Skeletal muscle cell (primary cell): Measurements from ENCODE around the gene SAP30.

Experiments
- DNase-seq: peaks from one replicate; pipeline ENCODE4 v3.0.0-alpha.2; 2010; ENCODE audit warnings: low read depth
- H3K4me3 ChIP-seq: 2 replicates; pipeline ENCODE4 v1.5.1; 2011; ENCODE audit warnings: low read depth, mild to moderate bottlenecking, control low read depth, low read length, moderate library complexity

Gene SAP30

GRCh38 chr4:173365359-173365996 lies 5.3 kb upstream of the SAP30 start:
- no peak for DNase-seq
- H3K4me3 ChIP-seq = no peak overlapping the region

GRCh38 chr4:173367285-173367684 lies 3.5 kb upstream of the SAP30 start:
- peak overlapping the region; percentile 91 for H3K4me3 ChIP-seq
- no peak for DNase-seq

- DNase-seq = no peak
- peak overlapping the region; percentile 91 for H3K4me3 ChIP-seq
Observed at GRCh38 chr4:173367946-173368345, 2.8 kb upstream of the SAP30 start.

GRCh38 chr4:173370130-173370476 lies 651 bp upstream of the SAP30 start:
- peak overlapping the region; percentile 91 for H3K4me3 ChIP-seq
- no peak for DNase-seq

GRCh38 chr4:173371292-173372192 lies 788 bp downstream of the SAP30 start:
- no peak for DNase-seq
- H3K4me3 ChIP-seq = peak overlapping the region; percentile 91

GRCh38 chr4:173374588-173374987 lies 3.8 kb downstream of the SAP30 start:
- no peak for DNase-seq
- no peak overlapping the region for H3K4me3 ChIP-seq

- DNase-seq = no peak
- no peak overlapping the region for H3K4me3 ChIP-seq
Observed at GRCh38 chr4:173379929-173380328, 9.2 kb downstream of the SAP30 start.

GRCh38 chr4:173380987-173381386 lies 10.2 kb downstream of the SAP30 start:
- DNase-seq = no peak
- no peak overlapping the region for H3K4me3 ChIP-seq

- H3K4me3 ChIP-seq = no peak overlapping the region
- DNase-seq = no peak
Observed at GRCh38 chr4:173381610-173382009, 10.9 kb downstream of the SAP30 start.

GRCh38 chr4:173382349-173382748 lies 11.6 kb downstream of the SAP30 start:
- DNase-seq = no peak
- H3K4me3 ChIP-seq = no peak overlapping the region

- H3K4me3 ChIP-seq = no peak overlapping the region
- no peak for DNase-seq
Observed at GRCh38 chr4:173386751-173387150, 16.0 kb downstream of the SAP30 start.

- DNase-seq = no peak
- no peak overlapping the region for H3K4me3 ChIP-seq
Observed at GRCh38 chr4:173391701-173392100, 20.9 kb downstream of the SAP30 start.

GRCh38 chr4:173397604-173398003 lies 26.9 kb downstream of the SAP30 start:
- no peak for DNase-seq
- peak overlapping the region; percentile 5 for H3K4me3 ChIP-seq

GRCh38 chr4:173398220-173398619 lies 27.5 kb downstream of the SAP30 start:
- peak overlapping the region; percentile 11 for H3K4me3 ChIP-seq
- DNase-seq = no peak

- DNase-seq = no peak
- peak within 1 kb of the TSS; percentile 18 for H3K4me3 ChIP-seq
Observed at GRCh38 chr4:173398779-173399415, 28.1 kb downstream of the SAP30 start, which contains the start of gene SCRG1. Gene SCRG1 (minus strand): TSS chr4:173399116. CDS start chr4:173391414, 7,702 bp downstream.

GRCh38 chr4:173401063-173401462 lies 30.3 kb downstream of the SAP30 start:
- H3K4me3 ChIP-seq = no peak overlapping the region
- DNase-seq = no peak

- H3K4me3 ChIP-seq = no peak overlapping the region
- no peak for DNase-seq
Observed at GRCh38 chr4:173403051-173403450, 32.3 kb downstream of the SAP30 start.

GRCh38 chr4:173404296-173404865 lies 33.6 kb downstream of the SAP30 start:
- DNase-seq = no peak

GRCh38 chr4:173405840-173406606 lies 35.3 kb downstream of the SAP30 start:
- no peak for DNase-seq
- H3K4me3 ChIP-seq = no peak overlapping the region

More at GRCh38 chr4:173404296-173404865, 33.6 kb downstream of the SAP30 start:
- H3K4me3 ChIP-seq = no peak overlapping the region
